Measurements from ENCODE around the gene ANXA2.

Gene ANXA2

GRCh38 chr15:60320365-60320764 is 77.4 kb downstream of the ANXA2 start:
- Mint-ChIP-seq H3K9me3 (no peaks in the 10 kb centered on the region), H3K4me3 (no peak overlapping the region), H3K27ac (ENCODE audit: low read depth) (no peak overlapping the region), H3K27me3 (peaks cover 40% of the 10 kb centered on the region), H3K36me3 (ENCODE audit: insufficient read depth) (no peaks in the 10 kb centered on the region), H3K4me1 (no peaks in the 10 kb centered on the region)
- DNase-seq (ENCODE audit: low spot score in 2 of 2) (no peak), ATAC-seq (replicated peaks; ENCODE audit: extremely low read depth, poor library complexity, severe bottlenecking) (no peak)

DNA sequence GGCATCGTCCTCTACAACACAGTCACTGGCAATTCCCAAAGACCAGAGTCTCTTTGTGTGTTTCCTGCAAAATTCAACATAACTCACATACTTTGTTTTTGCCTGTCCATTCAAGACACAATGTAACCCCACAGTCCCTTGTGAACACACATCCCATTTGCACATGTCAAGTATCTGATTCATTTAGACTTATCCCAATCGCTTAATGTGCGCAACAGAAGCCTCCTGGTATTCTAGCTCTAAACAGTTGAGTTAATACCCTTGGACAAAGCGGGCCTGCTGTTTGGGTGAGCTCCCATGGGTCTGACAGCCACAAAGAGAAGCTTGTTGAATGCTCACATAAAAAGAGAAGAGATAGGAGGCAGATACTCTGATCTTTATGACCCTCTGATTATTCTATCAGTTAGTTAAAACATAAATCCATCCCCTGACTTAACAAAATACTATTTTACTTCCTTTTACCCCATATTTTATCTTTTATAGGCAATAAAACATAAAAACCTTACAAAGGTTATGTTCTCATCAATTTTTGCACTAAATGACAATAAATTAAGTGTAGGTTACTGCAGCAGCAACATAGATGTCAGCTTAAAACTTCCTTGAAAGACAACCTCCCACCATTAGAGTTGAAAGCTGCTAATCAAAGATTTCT is 79.4 kb downstream of the ANXA2 start:
- Mint-ChIP-seq H3K4me3 (no peak overlapping the region), H3K4me1 (no peaks in the 10 kb centered on the region), H3K9me3 (no peaks in the 10 kb centered on the region), H3K27me3 (peaks cover 19% of the 10 kb centered on the region), H3K36me3 (ENCODE audit: insufficient read depth) (no peaks in the 10 kb centered on the region), H3K27ac (ENCODE audit: low read depth) (no peak overlapping the region)
- DNase-seq (ENCODE audit: low spot score in 2 of 2) (no peak), ATAC-seq (replicated peaks; ENCODE audit: extremely low read depth, poor library complexity, severe bottlenecking) (no peak)

GRCh38 chr15:60316961-60317360 is 80.8 kb downstream of the ANXA2 start:
- DNase-seq (ENCODE audit: low spot score in 2 of 2) (no peak), ATAC-seq (replicated peaks; ENCODE audit: extremely low read depth, poor library complexity, severe bottlenecking) (no peak)
- Mint-ChIP-seq H3K27me3 (peaks cover 16% of the 10 kb centered on the region), H3K36me3 (ENCODE audit: insufficient read depth) (no peaks in the 10 kb centered on the region), H3K4me1 (no peaks in the 10 kb centered on the region), H3K27ac (ENCODE audit: low read depth) (no peak overlapping the region), H3K9me3 (no peaks in the 10 kb centered on the region), H3K4me3 (no peak overlapping the region)

DNA sequence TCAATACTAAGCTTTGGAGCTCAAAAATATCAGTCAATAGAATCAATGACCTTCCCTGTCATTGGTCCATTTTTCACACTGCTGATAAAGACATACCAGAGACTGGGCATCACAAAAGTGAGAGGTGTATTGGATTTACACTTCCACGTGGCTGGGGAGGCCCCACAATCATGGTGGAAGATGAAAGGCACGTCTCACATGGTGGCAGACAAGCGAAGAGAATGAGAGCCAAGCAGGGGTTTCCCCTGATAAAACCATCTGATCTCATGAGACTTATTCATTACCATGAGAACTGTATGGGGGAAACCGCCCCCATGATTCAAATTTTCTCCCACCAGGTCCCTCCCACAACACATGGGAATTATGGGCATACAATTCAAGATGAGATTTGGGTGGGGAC is 81.9 kb downstream of the ANXA2 start:
- H3K27me3 Mint-ChIP-seq, result peaks cover 25% of the 10 kb centered on the region

GRCh38 chr15:60313906-60314305 is 83.9 kb downstream of the ANXA2 start:
- DNase-seq (ENCODE audit: low spot score in 2 of 2), result no peak
- ATAC-seq (replicated peaks; ENCODE audit: extremely low read depth, poor library complexity, severe bottlenecking), result no peak
- Mint-ChIP-seq H3K36me3 (ENCODE audit: insufficient read depth) (no peaks in the 10 kb centered on the region), H3K4me3 (no peak overlapping the region), H3K9me3 (no peaks in the 10 kb centered on the region), H3K4me1 (no peaks in the 10 kb centered on the region), H3K27me3 (peaks cover 35% of the 10 kb centered on the region), H3K27ac (ENCODE audit: low read depth) (no peak overlapping the region)

More for the DNA sequence above, 81.9 kb downstream of the ANXA2 start:
- DNase-seq (ENCODE audit: low spot score in 2 of 2) (no peak), ATAC-seq (replicated peaks; ENCODE audit: extremely low read depth, poor library complexity, severe bottlenecking) (no peak)
- H3K4me1 Mint-ChIP-seq, result no peaks in the 10 kb centered on the region
- H3K9me3 Mint-ChIP-seq, result no peaks in the 10 kb centered on the region
- no peak overlapping the region for H3K27ac Mint-ChIP-seq (ENCODE audit: low read depth)
- H3K4me3 Mint-ChIP-seq, result no peak overlapping the region
- no peaks in the 10 kb centered on the region for H3K36me3 Mint-ChIP-seq (ENCODE audit: insufficient read depth)

- no peak overlapping the region for H3K4me3 Mint-ChIP-seq
- ATAC-seq (replicated peaks; ENCODE audit: extremely low read depth, poor library complexity, severe bottlenecking) (no peak), DNase-seq (ENCODE audit: low spot score in 2 of 2) (no peak)
- H3K9me3 Mint-ChIP-seq, result no peaks in the 10 kb centered on the region
- H3K4me1 Mint-ChIP-seq, result no peaks in the 10 kb centered on the region
- H3K36me3 Mint-ChIP-seq (ENCODE audit: insufficient read depth), result no peaks in the 10 kb centered on the region
- H3K27me3 Mint-ChIP-seq, result peaks cover 70% of the 10 kb centered on the region
- H3K27ac Mint-ChIP-seq (ENCODE audit: low read depth), result no peak overlapping the region
Measured at GRCh38 chr15:60307034-60307433, 90.8 kb downstream of the ANXA2 start.

- Mint-ChIP-seq H3K27ac (ENCODE audit: low read depth) (no peak overlapping the region), H3K9me3 (peaks cover under 1% of the 10 kb centered on the region), H3K4me3 (no peak overlapping the region), H3K27me3 (peaks cover 33% of the 10 kb centered on the region), H3K36me3 (ENCODE audit: insufficient read depth) (no peaks in the 10 kb centered on the region), H3K4me1 (no peaks in the 10 kb centered on the region)
- no peak for DNase-seq (ENCODE audit: low spot score in 2 of 2)
- ATAC-seq (replicated peaks; ENCODE audit: extremely low read depth, poor library complexity, severe bottlenecking), result no peak
Measured at GRCh38 chr15:60301024-60301423, 96.8 kb downstream of the ANXA2 start.

DNA sequence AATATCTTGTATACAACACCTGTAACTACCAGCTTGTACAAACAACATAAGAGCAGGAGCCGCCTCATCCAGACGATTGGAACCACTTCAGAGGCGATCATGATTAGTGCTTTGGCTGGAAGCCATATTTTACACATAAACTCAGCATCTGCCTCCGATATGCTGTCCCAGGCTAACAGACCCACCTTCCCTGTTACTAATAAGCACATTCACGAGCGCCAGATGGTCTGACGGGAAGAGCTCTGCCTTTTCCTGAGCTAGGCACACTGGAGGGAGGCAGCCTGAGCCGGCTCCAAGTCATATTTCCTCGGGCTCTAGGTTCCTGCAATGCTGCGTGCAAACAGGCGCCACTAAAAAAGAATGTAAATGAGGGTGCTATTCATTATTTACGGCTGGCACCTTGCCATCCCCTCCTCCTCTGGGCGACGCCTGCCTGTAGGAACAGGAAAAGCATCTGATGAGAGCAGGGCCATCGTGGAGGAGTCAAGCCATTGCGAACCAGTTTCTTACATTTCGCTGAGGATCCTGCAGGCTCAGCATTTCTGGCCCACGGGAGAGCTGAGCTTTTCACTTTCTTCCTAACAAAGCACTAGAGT is 98.2 kb downstream of the ANXA2 start:
- H3K36me3 Mint-ChIP-seq (ENCODE audit: insufficient read depth), result no peaks in the 10 kb centered on the region
- no peak overlapping the region for H3K27ac Mint-ChIP-seq (ENCODE audit: low read depth)
- H3K27me3 Mint-ChIP-seq, result peaks cover 25% of the 10 kb centered on the region
- H3K9me3 Mint-ChIP-seq, result peaks cover 6% of the 10 kb centered on the region
- no peaks in the 10 kb centered on the region for H3K4me1 Mint-ChIP-seq
- H3K4me3 Mint-ChIP-seq, result no peak overlapping the region
- DNase-seq (ENCODE audit: low spot score in 2 of 2) (no peak), ATAC-seq (replicated peaks; ENCODE audit: extremely low read depth, poor library complexity, severe bottlenecking) (no peak)
